ENCODE results near the gene ATP6V0B. TPM values are rescaled to one million over a fixed set of nuclear protein-coding genes. Genes with fewer than 3 reads are reported as not detected.

Gene ATP6V0B
- total and polyA plus RNA-seq, 2 of the 13 experiments (the other 11 are each of a cell fraction or from before 2014, with no cell fraction given): 157 to 161 TPM

DNA sequence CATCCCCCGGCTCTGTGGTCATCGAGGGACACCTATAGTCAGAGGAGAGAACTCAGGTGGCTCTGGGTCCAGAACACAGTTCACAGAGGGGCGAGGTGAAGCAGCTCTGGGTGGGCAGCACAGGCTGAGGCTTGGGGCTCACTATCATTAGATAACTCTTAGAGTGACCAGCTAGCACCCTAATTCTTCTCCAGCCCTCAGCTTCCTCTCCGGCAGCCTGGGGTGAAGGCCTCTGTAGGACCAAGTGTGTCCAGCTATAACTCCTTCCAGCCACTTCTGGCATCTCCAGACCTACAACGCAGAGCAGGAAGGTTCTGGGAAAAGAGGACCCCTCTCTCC is 39.8 kb upstream of the ATP6V0B start (continued):
- TF ChIP-seq, protein P1, sequence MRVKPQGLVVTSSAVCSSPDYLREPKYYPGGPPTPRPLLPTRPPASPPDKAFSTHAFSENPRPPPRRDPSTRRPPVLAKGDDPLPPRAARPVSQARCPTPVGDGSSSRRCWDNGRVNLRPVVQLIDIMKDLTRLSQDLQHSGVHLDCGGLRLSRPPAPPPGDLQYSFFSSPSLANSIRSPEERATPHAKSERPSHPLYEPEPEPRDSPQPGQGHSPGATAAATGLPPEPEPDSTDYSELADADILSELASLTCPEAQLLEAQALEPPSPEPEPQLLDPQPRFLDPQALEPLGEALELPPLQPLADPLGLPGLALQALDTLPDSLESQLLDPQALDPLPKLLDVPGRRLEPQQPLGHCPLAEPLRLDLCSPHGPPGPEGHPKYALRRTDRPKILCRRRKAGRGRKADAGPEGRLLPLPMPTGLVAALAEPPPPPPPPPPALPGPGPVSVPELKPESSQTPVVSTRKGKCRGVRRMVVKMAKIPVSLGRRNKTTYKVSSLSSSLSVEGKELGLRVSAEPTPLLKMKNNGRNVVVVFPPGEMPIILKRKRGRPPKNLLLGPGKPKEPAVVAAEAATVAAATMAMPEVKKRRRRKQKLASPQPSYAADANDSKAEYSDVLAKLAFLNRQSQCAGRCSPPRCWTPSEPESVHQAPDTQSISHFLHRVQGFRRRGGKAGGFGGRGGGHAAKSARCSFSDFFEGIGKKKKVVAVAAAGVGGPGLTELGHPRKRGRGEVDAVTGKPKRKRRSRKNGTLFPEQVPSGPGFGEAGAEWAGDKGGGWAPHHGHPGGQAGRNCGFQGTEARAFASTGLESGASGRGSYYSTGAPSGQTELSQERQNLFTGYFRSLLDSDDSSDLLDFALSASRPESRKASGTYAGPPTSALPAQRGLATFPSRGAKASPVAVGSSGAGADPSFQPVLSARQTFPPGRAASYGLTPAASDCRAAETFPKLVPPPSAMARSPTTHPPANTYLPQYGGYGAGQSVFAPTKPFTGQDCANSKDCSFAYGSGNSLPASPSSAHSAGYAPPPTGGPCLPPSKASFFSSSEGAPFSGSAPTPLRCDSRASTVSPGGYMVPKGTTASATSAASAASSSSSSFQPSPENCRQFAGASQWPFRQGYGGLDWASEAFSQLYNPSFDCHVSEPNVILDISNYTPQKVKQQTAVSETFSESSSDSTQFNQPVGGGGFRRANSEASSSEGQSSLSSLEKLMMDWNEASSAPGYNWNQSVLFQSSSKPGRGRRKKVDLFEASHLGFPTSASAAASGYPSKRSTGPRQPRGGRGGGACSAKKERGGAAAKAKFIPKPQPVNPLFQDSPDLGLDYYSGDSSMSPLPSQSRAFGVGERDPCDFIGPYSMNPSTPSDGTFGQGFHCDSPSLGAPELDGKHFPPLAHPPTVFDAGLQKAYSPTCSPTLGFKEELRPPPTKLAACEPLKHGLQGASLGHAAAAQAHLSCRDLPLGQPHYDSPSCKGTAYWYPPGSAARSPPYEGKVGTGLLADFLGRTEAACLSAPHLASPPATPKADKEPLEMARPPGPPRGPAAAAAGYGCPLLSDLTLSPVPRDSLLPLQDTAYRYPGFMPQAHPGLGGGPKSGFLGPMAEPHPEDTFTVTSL (CRISPR knock-in tag; IDR thresholded peaks at IDR 0.05; ENCODE audit: borderline replicate concordance): no peak
- TF ChIP-seq MLLT10 (CRISPR knock-in tag; IDR thresholded peaks at IDR 0.05) (no peak), ARHGAP35 (CRISPR knock-in tag; IDR thresholded peaks at IDR 0.05; ENCODE audit: borderline replicate concordance) (no peak), ZSCAN31 (CRISPR knock-in tag; IDR thresholded peaks at IDR 0.05; ENCODE audit: low read depth) (0 out of 2 replicates have a peak, but pooled peaks have one; percentile 49), SAP130 (CRISPR knock-in tag; IDR thresholded peaks at IDR 0.05; ENCODE audit: low read depth) (no peak), KDM3A (CRISPR knock-in tag; IDR thresholded peaks at IDR 0.05; ENCODE audit: low read depth) (0 out of 2 replicates have a peak, but pooled peaks have one; percentile 5), JUN (CRISPR knock-in tag; IDR thresholded peaks at IDR 0.05) (0 out of 2 replicates have a peak, but pooled peaks have one; percentile 6), KLF16 (CRISPR knock-in tag; IDR thresholded peaks at IDR 0.05) (no peak), ATF1 (CRISPR knock-in tag; IDR thresholded peaks at IDR 0.05) (no peak), XRCC5 (optimal IDR thresholded peaks at IDR 0.05; ENCODE audit: low read length) (no peak)
- TF ChIP-seq, protein P2, sequence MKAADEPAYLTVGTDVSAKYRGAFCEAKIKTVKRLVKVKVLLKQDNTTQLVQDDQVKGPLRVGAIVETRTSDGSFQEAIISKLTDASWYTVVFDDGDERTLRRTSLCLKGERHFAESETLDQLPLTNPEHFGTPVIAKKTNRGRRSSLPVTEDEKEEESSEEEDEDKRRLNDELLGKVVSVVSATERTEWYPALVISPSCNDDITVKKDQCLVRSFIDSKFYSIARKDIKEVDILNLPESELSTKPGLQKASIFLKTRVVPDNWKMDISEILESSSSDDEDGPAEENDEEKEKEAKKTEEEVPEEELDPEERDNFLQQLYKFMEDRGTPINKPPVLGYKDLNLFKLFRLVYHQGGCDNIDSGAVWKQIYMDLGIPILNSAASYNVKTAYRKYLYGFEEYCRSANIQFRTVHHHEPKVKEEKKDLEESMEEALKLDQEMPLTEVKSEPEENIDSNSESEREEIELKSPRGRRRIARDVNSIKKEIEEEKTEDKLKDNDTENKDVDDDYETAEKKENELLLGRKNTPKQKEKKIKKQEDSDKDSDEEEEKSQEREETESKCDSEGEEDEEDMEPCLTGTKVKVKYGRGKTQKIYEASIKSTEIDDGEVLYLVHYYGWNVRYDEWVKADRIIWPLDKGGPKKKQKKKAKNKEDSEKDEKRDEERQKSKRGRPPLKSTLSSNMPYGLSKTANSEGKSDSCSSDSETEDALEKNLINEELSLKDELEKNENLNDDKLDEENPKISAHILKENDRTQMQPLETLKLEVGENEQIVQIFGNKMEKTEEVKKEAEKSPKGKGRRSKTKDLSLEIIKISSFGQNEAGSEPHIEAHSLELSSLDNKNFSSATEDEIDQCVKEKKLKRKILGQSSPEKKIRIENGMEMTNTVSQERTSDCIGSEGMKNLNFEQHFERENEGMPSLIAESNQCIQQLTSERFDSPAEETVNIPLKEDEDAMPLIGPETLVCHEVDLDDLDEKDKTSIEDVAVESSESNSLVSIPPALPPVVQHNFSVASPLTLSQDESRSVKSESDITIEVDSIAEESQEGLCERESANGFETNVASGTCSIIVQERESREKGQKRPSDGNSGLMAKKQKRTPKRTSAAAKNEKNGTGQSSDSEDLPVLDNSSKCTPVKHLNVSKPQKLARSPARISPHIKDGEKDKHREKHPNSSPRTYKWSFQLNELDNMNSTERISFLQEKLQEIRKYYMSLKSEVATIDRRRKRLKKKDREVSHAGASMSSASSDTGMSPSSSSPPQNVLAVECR (CRISPR knock-in tag; IDR thresholded peaks at IDR 0.05; ENCODE audit: borderline replicate concordance): no peak
- TF ChIP-seq, protein P3, sequence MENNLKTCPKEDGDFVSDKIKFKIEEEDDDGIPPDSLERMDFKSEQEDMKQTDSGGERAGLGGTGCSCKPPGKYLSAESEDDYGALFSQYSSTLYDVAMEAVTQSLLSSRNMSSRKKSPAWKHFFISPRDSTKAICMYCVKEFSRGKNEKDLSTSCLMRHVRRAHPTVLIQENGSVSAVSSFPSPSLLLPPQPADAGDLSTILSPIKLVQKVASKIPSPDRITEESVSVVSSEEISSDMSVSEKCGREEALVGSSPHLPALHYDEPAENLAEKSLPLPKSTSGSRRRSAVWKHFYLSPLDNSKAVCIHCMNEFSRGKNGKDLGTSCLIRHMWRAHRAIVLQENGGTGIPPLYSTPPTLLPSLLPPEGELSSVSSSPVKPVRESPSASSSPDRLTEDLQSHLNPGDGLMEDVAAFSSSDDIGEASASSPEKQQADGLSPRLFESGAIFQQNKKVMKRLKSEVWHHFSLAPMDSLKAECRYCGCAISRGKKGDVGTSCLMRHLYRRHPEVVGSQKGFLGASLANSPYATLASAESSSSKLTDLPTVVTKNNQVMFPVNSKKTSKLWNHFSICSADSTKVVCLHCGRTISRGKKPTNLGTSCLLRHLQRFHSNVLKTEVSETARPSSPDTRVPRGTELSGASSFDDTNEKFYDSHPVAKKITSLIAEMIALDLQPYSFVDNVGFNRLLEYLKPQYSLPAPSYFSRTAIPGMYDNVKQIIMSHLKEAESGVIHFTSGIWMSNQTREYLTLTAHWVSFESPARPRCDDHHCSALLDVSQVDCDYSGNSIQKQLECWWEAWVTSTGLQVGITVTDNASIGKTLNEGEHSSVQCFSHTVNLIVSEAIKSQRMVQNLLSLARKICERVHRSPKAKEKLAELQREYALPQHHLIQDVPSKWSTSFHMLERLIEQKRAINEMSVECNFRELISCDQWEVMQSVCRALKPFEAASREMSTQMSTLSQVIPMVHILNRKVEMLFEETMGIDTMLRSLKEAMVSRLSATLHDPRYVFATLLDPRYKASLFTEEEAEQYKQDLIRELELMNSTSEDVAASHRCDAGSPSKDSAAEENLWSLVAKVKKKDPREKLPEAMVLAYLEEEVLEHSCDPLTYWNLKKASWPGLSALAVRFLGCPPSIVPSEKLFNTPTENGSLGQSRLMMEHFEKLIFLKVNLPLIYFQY (CRISPR knock-in tag; IDR thresholded peaks at IDR 0.05; ENCODE audit: borderline replicate concordance): no peak
- TF ChIP-seq, protein P4, sequence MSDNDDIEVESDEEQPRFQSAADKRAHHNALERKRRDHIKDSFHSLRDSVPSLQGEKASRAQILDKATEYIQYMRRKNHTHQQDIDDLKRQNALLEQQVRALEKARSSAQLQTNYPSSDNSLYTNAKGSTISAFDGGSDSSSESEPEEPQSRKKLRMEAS (IDR thresholded peaks at IDR 0.05): 0 out of 2 replicates have a peak, but pooled peaks have one; percentile 10
- TF ChIP-seq, protein P5, sequence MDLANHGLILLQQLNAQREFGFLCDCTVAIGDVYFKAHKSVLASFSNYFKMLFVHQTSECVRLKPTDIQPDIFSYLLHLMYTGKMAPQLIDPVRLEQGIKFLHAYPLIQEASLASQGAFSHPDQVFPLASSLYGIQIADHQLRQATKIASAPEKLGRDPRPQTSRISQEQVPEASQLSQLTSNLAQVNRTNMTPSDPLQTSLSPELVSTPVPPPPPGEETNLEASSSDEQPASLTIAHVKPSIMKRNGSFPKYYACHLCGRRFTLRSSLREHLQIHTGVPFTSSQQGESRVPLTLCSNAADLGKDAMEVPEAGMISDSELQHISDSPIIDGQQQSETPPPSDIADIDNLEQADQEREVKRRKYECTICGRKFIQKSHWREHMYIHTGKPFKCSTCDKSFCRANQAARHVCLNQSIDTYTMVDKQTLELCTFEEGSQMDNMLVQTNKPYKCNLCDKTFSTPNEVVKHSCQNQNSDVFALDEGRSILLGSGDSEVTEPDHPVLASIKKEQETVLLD (CRISPR knock-in tag; IDR thresholded peaks at IDR 0.05; ENCODE audit: low read depth): no peak

All from HepG2 (cell line).